ENCODE data around the gene MRAP.
"Not testable (repeated sequence)": the region's sequence is repeated elsewhere in the genome, so short reads cannot be mapped to it uniquely, and the experiment has no call there.

MRAP gene

GRCh38 chr21:32298658-32299081 is at the start of gene MRAP:
TSS of gene MRAP (plus strand) at chr21:32298855. CDS start at chr21:32298972, 117 bp downstream.
- no peak for DNase-seq

GRCh38 chr21:32249511-32250280 is 49.0 kb upstream of the MRAP start:
- DNase-seq, result no peak

GRCh38 chr21:32252136-32252535 is 46.5 kb upstream of the MRAP start:
- DNase-seq, result no peak

GRCh38 chr21:32253215-32253641 is 45.4 kb upstream of the MRAP start:
- no peak for DNase-seq

DNA sequence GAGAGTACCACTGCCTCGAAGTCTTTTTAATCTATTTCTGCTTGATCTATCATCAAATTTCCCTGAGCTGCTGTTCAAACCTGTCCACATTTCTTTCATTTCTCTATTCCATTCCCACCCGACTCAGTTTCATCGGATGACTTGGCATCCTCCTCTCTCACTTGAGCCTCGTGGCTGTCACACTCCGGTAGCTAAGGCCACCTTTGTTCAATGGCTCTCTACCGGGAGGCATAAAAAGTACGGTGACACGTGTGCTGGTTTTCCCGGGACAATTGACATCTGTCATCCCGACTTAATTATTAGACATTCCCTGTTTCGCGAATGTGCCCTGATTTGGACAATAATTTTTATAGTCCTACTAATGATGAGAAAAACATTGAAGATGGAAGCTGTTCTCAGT is 42.4 kb upstream of the MRAP start:
- no peak for DNase-seq

- no peak for DNase-seq
These were observed 41.6 kb upstream of the MRAP start for GRCh38 chr21:32256873-32257620.

DNA sequence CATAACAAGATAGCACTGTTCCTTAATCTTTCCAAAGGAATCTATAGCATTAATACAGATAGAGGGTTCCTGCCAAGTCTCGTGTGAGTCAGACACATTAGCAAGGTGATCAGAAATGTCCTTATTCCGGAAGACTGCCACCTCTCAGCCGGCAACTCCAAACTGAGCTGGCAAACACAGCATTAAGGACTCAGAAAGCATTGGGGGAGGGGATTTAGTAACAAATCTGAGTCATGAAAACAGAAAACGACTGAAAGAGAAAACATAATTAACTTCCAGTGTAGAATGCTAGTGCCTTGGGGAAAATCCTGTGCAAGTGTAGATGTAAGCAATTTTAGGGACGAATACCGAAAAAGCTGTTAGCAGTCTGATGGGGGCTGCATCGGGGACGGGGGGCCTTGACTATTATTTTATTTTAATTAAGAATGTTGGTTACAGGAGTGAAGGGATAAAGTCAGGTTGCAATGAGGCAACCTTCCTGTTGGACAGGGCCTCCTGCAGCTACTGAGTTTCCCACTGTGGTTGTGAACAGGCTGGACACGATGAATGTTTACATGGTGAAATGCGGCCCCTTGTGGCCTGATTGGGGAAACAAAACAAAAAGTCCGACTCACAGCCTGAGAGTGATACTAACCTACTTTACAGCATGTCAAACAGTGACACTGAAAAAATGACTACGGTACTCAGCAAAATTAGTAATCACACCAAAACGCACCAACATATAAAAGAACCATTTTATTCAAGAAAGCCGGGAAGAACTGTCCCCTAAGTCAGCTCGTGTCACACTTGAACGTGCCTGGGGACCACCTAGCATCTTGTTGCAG is 40.5 kb upstream of the MRAP start:
- peak; percentile 38 for DNase-seq

DNA sequence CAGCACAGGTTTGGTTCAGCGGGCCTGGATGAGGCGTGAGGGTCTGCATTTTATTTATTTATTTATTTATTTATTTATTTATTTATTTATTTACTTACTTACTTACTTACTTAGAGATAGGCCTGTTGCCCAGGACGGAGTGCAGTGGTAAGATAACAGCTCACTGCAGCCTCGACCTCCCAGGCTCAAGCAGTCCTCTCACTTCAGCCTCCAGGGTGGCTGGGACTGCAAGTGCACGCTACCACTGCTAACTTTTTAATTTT is 39.9 kb upstream of the MRAP start:
- DNase-seq, result not testable (repeated sequence)

GRCh38 chr21:32260130-32260529 is 38.5 kb upstream of the MRAP start:
- no peak for DNase-seq

DNA sequence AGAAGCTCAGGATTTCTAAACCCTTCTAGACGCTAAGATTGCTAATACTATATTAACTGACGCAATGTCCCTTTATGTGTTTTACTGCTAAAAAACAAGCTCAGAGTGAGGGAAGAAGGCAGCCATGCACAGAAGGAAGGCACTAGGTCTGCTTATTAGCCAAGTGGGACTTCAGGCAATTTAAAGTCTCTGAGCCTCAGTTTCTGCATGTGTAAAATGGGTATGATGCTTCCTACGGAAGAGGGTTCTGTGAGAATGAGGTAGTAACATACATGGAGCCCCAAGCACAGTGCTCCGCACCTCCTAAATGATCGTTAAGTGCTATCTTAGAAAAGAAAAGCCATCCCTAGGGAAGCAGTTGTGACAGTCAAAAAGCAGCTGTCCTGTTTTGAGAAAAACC is 36.7 kb upstream of the MRAP start:
- DNase-seq, result no peak

- DNase-seq, result not testable (repeated sequence)
These were observed 33.3 kb upstream of the MRAP start for GRCh38 chr21:32265321-32265720.

- no peak for DNase-seq
These were observed 27.9 kb upstream of the MRAP start for GRCh38 chr21:32270748-32271147.

DNA sequence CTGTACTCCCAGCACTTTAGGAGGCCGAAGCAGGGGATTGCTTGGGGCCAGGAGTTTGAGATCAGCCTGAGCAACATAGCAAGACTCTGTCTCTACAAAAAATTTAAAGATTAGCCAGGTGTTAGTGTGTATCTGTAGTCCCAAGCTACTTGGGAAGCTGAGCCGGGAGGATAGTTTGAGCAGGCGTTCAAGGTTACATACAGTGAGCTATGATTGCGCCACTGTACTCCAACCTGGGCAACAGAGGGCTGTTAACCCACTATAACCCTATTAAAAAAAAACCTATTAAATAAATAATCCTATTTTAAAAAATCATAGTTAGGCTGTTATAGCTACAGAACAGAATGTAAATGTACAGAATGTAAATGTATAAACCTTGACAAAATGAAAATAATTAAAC is 22.0 kb upstream of the MRAP start:
- no peak for DNase-seq

DNA sequence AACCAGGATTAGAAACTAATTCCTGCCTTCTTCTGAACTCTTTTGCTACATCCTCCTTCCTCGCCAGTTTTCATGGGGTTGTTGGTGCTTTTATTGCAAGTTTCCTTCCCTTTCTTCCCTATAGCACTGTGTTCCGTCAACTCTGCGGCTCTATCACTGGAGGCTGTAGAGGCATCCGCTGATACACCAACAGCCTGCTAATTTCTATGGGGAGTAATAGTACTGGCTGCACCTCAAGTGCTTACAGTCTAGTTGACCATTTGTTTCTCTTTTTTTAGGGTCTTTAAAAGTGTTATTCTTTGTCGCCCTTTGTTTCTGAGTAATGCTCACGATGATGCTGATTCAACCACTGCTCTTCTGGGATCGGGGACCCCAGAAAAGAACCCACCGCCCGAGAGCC is 20.6 kb upstream of the MRAP start:
- DNase-seq, result no peak

DNA sequence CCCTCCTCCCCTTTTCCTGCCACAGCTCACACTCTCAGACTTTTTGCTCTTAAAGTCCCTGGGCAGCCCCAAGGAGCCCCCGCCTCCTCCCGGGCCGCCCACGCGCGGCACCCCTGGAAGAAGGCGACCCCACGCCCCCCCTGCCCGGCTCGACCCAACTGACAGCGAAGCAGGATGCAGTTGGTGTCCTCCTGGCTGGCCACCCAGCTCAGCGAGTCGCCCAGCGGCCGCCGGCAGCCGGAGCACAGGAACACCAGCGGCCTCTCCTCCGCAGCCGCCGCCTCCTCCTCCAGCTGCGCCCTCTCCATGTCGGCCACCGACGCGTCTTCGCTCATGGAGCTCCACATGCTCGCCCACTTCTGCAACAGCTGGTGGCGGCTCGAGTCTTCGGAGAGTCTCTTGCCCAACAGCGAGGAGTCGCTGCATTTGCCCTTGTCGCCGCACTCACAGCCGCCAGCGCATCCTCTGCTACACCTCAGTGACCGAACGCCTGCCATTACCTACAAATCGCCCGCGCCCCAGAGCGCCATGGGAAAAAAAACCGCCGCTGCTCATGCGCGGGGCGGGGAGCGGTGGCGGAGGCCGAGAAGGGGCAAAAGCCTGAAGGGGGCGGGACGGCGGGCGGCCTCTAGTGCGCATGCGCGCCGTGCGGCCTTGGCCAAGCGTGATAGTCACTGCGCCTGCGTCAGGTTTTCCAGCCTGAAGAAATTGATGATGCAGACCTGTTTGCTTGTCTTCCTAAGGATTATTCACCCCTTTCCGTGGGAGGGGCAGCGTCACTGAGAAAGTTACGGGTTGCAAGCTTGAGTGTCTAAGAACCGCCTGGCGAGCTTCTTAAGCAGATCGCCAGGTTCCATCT is 19.9 kb upstream of the MRAP start, which contains the start of gene MIS18A:
TSS of gene MIS18A (minus strand) at position 532 of the 859 bp plus-strand sequence. CDS start at position 497, 35 bp downstream.
- DNase-seq, result peak; percentile 99

DNA sequence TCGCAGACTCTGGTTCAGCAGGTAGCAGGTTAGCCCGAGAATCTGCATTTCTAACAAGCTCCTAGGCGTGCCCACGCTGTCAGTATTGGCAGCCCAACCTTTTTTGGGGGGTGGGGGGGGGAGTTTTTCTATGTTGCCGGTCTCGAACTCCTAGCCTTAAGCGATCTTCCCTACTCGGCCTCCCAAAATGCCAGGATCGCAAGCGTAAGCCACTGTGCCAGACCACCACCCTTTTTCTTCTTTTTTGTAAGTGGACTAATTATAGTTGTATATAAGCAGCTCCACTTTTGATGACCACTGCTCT is 19.3 kb upstream of the MRAP start:
- DNase-seq, result no peak

DNA sequence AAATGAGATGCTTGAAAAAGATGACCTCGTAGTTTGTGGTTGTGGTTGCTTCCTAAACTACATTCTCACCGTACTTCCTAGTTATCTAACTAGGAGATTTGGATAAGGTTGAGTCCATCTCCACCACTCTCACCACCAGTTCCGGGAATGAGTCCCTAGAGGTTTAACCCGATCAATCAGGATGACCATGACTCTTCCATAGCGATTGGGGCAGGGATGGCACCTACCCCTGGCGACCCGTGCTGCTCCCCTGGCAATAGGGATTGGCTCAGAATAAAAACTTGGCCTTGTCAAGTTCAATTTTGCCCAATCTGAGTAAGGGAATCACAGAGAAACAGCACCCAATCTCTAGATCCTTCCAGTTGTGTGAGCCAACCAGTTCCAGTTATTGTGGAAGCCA is 17.1 kb upstream of the MRAP start:
- DNase-seq, result no peak

DNA sequence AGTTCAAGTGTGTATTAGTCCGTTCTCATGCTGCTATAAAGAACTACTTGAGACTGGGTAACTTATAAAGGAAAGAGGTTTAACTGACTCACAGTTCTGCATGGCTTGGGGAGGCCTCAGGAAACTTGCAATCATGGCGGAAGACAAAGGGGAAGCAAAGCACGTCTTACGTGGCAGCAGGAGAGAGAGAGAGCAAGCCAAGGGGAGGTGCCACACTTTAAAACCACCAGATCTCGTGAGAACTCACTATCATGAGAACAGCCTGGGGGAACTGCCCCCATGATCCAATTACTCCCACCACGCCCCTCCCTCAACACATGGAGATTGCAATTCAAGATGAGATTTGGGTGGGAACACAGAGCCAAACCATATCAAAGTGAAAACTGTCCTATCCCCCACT is 15.7 kb upstream of the MRAP start:
- no peak for DNase-seq

- DNase-seq, result no peak
These were observed 13.2 kb upstream of the MRAP start for GRCh38 chr21:32285476-32285875.

- DNase-seq, result no peak
These were observed 1.2 kb upstream of the MRAP start for GRCh38 chr21:32297449-32297848.

DNA sequence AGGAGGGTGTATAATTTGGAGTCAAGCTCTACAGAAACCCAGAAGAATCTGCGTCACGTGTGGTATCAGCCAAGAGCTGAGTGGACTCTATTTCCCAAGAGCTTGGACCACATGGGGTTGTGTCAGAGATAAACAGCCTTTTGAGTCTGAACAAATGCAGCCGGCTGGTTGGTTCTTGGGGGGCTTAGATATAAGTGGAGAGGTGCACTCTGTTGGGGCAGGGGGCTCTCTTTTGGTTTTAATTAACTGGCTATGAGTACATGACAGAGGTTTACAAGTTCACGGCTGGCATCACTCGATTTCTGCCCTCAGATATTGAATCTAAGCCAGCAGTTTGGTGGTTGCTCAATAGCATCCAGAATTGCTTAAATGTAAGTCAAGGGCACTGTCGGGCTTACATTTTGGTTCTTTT is 501 bp upstream of the MRAP start:
- DNase-seq, result no peak

DNA sequence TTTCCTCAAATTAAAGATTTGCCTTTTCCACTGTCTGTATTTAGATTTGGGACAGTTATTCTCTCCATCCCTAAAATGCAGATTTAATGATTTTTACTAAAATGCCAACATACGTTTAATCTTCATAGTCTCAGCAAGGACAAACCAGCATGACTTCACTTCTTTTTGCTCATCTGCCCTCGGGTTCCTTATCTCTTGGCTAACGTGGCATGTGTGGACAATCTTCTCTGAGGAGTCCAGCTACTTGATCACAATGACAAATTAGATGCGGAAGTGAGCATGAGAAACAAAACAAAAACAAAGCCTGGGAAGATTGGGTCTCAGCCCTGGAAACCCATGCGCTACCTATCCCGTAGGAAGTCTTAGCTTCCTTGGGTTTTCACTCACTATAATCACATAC is 1.0 kb downstream of the MRAP start:
- no peak for DNase-seq

Data from activated naive CD4-positive, alpha-beta T cell treated with Interleukin-2 at 50 U/mL for 16 hours (primary cell).